ENCODE measurements around the gene GRK6. TPM values are rescaled to one million over a fixed set of nuclear protein-coding genes. Genes with fewer than 3 reads are reported as not detected.

Gene GRK6
- total and polyA plus RNA-seq, 2 of the 4 experiments (the other 2 are of a cell fraction), result 25.3 to 30.1 TPM

- no peak overlapping the region for H2BK20ac ChIP-seq (ENCODE audit: low read depth, low read length)
- H3K36me3 ChIP-seq (ENCODE audit: control insufficient read depth, insufficient read depth, low read length), result no peaks in the 10 kb centered on the region
- no peak overlapping the region for H2AK9ac ChIP-seq (replicated peaks; ENCODE audit: low read depth, low read length, poor library complexity)
- no peak overlapping the region for H3K4me2 ChIP-seq (ENCODE audit: low read depth, low read length)
- H2AFZ ChIP-seq (replicated peaks; ENCODE audit: low read length, poor library complexity), result peak overlapping the region; percentile 42
- no peak overlapping the region for H3K4ac ChIP-seq (ENCODE audit: low read depth, low read length)
- no peak overlapping the region for H3K23ac ChIP-seq (ENCODE audit: low read depth, low read length)
- DNase-seq (no peak), ATAC-seq (ENCODE audit: low read depth) (no peak)
- peaks cover 16% of the 10 kb centered on the region for H3K4me1 ChIP-seq (ENCODE audit: control insufficient read depth, insufficient read depth, low read length)
- H3K79me1 ChIP-seq (ENCODE audit: low read depth in 1 of 2, low read length in 2 of 2), result peaks cover 0 to 2% of the 10 kb centered on the region in 2 experiments; a peak in 1 of 4 replicates
- H3K27me3 ChIP-seq (ENCODE audit: control insufficient read depth, insufficient read depth, low read length), result peaks cover 33% of the 10 kb centered on the region
- no peaks in the 10 kb centered on the region for H3K9me3 ChIP-seq (ENCODE audit: control insufficient read depth, insufficient read depth, low read length)
- no peak overlapping the region for H2BK5ac ChIP-seq (ENCODE audit: low read depth, low read length, poor library complexity, severe bottlenecking)
- no peak overlapping the region for H3K14ac ChIP-seq (replicated peaks; ENCODE audit: low read depth, low read length)
- no peak overlapping the region for H2BK120ac ChIP-seq (ENCODE audit: low read depth, low read length)
- H4K8ac ChIP-seq (ENCODE audit: low read depth in 2 of 2, low read length in 2 of 2), result no peak overlapping the region
- no peak overlapping the region for H3K9ac ChIP-seq (ENCODE audit: low read depth, low read length)
- in situ Hi-C loops (cut with MboI; ENCODE audit: low sequenced_read_pairs), result no loop called here
- no peak overlapping the region for H2BK15ac ChIP-seq (ENCODE audit: low read depth, low read length)
- dilution Hi-C loops (cut with HindIII; ENCODE audit: low sequenced_read_pairs, unreplicated experiment), result no loop called here
- H3K9me1 ChIP-seq (ENCODE audit: insufficient read depth, low read length), result peaks cover 13% of the 10 kb centered on the region
- intact Hi-C loops (cut with micrococcal nuclease), result no loop called here
- POLR2A ChIA-PET (ENCODE audit: unreplicated experiment), result no interaction called here
- TF ChIP-seq MXI1 (IDR thresholded peaks at IDR 0.05; ENCODE audit: borderline replicate concordance, low read depth, low read length) (no peak), POLR2A (IDR thresholded peaks at IDR 0.05; ENCODE audit: low read depth, low read length) (no peak), USF2 (IDR thresholded peaks at IDR 0.05; ENCODE audit: low read depth, low read length) (no peak), MAZ (IDR thresholded peaks at IDR 0.05; ENCODE audit: borderline replicate concordance, low read depth, low read length) (no peak)
- no peak overlapping the region for H2AK5ac ChIP-seq (ENCODE audit: low read depth, low read length)
- H3K27ac ChIP-seq (ENCODE audit: insufficient read depth, low read length), result no peak overlapping the region
- no peak overlapping the region for H3K4me3 ChIP-seq (ENCODE audit: insufficient read depth, low read depth, low read length)
- H3K56ac ChIP-seq (ENCODE audit: extremely low read depth, insufficient read depth, low read length), result no peak overlapping the region
- CTCF ChIA-PET, result no interaction called here
- H4K5ac ChIP-seq (ENCODE audit: low read depth, low read length), result no peak overlapping the region
- no TSS peak for BruUV-seq (replicated peaks)
- no peak overlapping the region for H3K18ac ChIP-seq (ENCODE audit: low read depth, low read length)
- no peak overlapping the region for H4K91ac ChIP-seq (ENCODE audit: insufficient read depth, low read depth, low read length)
- WGBS, 2 experiments (ENCODE audit: extremely low coverage in 2 of 2, insufficient read length in 1 of 2), result 76% methylated on average over 6 of the region's 8 CpGs; no CpG with 5 or more reads in 1 of the 2 experiments
- peaks cover 19% of the 10 kb centered on the region for H4K20me1 ChIP-seq (ENCODE audit: insufficient read depth, low read length)
These were observed 39.9 kb upstream of the GRK6 start for GRCh38 chr5:177386542-177386941.
